ENCODE data around the gene CDKN1A. TPM values are rescaled to one million over a fixed set of nuclear protein-coding genes. Genes with fewer than 3 reads are reported as not detected.
A peak's percentile ranks its signal among the peaks of the same experiment; 100 is the strongest.

Gene CDKN1A
- total and polyA plus RNA-seq, 9 donors: 82.1 to 305 (median 134) TPM

DNA sequence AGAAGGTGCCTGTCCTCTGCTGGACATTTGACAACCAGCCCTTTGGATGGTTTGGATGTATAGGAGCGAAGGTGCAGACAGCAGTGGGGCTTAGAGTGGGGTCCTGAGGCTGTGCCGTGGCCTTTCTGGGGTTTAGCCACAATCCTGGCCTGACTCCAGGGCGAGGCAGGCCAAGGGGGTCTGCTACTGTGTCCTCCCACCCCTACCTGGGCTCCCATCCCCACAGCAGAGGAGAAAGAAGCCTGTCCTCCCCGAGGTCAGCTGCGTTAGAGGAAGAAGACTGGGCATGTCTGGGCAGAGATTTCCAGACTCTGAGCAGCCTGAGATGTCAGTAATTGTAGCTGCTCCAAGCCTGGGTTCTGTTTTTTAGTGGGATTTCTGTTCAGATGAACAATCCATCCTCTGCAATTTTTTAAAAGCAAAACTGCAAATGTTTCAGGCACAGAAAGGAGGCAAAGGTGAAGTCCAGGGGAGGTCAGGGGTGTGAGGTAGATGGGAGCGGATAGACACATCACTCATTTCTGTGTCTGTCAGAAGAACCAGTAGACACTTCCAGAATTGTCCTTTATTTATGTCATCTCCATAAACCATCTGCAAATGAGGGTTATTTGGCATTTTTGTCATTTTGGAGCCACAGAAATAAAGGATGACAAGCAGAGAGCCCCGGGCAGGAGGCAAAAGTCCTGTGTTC is 1.3 kb upstream of the CDKN1A start:
- Histone ChIP-seq H3K4me3 (no peak overlapping the region), H3K27me3 (no peaks in the 10 kb centered on the region), H3K36me3 (no peaks in the 10 kb centered on the region), H3K4me1 (ENCODE audit: insufficient read depth) (peaks cover 8% of the 10 kb centered on the region), H3K27ac (peak overlapping the region; percentile 57 to 99), H3K9me3 (no peaks in the 10 kb centered on the region)
- DNase-seq: no peak
- 52 to 60% (median 54%) methylated on average over 7 of the region's 7 CpGs for WGBS, 3 donors
- intact Hi-C loops (cut with DNase I): loop anchor here in 1 of 4 donors (5.0 kb wide), 1 partner anchor 35 kb away; no protein-coding TSS in a partner anchor
- TF ChIP-seq POLR2A (IDR thresholded peaks at IDR 0.05): no peak
- TF ChIP-seq, protein P1, sequence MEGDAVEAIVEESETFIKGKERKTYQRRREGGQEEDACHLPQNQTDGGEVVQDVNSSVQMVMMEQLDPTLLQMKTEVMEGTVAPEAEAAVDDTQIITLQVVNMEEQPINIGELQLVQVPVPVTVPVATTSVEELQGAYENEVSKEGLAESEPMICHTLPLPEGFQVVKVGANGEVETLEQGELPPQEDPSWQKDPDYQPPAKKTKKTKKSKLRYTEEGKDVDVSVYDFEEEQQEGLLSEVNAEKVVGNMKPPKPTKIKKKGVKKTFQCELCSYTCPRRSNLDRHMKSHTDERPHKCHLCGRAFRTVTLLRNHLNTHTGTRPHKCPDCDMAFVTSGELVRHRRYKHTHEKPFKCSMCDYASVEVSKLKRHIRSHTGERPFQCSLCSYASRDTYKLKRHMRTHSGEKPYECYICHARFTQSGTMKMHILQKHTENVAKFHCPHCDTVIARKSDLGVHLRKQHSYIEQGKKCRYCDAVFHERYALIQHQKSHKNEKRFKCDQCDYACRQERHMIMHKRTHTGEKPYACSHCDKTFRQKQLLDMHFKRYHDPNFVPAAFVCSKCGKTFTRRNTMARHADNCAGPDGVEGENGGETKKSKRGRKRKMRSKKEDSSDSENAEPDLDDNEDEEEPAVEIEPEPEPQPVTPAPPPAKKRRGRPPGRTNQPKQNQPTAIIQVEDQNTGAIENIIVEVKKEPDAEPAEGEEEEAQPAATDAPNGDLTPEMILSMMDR (IDR thresholded peaks at IDR 0.05): no peak

DNA sequence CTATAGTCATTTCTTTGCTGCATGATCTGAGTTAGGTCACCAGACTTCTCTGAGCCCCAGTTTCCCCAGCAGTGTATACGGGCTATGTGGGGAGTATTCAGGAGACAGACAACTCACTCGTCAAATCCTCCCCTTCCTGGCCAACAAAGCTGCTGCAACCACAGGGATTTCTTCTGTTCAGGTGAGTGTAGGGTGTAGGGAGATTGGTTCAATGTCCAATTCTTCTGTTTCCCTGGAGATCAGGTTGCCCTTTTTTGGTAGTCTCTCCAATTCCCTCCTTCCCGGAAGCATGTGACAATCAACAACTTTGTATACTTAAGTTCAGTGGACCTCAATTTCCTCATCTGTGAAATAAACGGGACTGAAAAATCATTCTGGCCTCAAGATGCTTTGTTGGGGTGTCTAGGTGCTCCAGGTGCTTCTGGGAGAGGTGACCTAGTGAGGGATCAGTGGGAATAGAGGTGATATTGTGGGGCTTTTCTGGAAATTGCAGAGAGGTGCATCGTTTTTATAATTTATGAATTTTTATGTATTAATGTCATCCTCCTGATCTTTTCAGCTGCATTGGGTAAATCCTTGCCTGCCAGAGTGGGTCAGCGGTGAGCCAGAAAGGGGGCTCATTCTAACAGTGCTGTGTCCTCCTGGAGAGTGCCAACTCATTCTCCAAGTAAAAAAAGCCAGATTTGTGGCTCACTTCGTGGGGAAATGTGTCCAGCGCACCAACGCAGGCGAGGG is 594 bp upstream of the CDKN1A start:
- WGBS, 3 donors: 18 to 24% (median 23%) methylated on average over 10 of the region's 10 CpGs
- H3K4me3 ChIP-seq: peak overlapping the region; percentile 95
- no peaks in the 10 kb centered on the region for H3K9me3 ChIP-seq
- intact Hi-C loops (cut with DNase I): loop anchor here in 3 of 4 donors (2.0 to 5.0 kb wide), 3 partner anchors 36 to 53 kb away; no protein-coding TSS in a partner anchor
- TF ChIP-seq EP300 (IDR thresholded peaks at IDR 0.05): no peak
- no peak for TF ChIP-seq POLR2A (IDR thresholded peaks at IDR 0.05)
- TF ChIP-seq, protein P1 (IDR thresholded peaks at IDR 0.05): no peak
- H3K4me1 ChIP-seq (ENCODE audit: insufficient read depth): peaks cover 13% of the 10 kb centered on the region
- no peaks in the 10 kb centered on the region for H3K36me3 ChIP-seq
- peak overlapping the region; percentile 94 to 99 for H3K27ac ChIP-seq
- no peak for DNase-seq
- H3K27me3 ChIP-seq: no peaks in the 10 kb centered on the region

DNA sequence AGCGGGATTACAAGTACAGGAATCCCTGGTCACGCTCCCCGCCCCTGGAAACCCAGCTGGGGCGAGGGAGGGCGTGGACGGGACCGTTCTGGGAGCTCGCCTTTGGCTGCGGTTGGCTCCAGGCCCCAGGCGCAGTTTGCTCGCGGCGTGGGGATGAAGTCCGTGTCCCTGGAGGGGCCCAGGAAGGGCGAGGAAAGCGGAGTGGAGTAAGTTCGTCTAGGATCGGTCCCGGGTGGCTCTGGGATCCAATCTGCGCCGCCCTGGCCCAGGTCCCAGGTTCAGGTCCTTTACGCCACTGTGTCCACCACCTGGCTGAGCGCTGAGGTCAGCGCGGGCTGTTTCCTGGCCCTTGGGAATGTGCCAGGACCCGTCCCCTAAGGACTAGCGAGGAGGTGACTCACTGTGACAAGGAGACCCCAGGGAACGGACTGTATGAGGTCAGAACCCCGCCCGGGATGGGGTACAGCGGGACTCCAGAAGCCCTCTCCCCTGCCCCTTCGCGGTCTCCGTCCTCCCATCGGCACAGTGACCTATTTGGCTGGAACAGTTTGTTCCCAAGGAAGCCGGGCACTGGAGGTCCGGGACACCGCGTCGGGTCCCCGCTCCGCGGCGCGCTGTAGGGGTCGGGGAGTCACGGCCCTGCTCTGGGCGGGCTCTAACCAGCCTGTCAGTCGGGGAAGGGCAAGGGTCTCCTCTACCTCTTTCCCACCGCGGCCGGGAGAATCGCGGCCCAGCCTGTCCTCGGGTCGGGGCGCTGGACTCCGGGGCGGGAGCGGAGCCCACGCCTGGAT is 724 bp downstream of the CDKN1A start:
- WGBS, 3 donors: 0 to 1% (median 1%) methylated on average over 50 to 61 of the region's 61 CpGs
- H3K4me1 ChIP-seq (ENCODE audit: insufficient read depth): peaks cover 14% of the 10 kb centered on the region
- peak overlapping the region; percentile 94 to 99 for H3K27ac ChIP-seq
- intact Hi-C loops (cut with DNase I): loop anchor here in 3 of 4 donors (2.0 to 5.0 kb wide), 3 partner anchors 37 to 54 kb away; no protein-coding TSS in a partner anchor
- peak overlapping the region; percentile 95 for H3K4me3 ChIP-seq
- no peaks in the 10 kb centered on the region for H3K36me3 ChIP-seq
- no peaks in the 10 kb centered on the region for H3K9me3 ChIP-seq
- peak; percentile 10 for TF ChIP-seq POLR2A (IDR thresholded peaks at IDR 0.05)
- TF ChIP-seq EP300 (IDR thresholded peaks at IDR 0.05): peak; percentile 88
- TF ChIP-seq, protein P1 (IDR thresholded peaks at IDR 0.05): no peak
- H3K27me3 ChIP-seq: no peaks in the 10 kb centered on the region
- peak; percentile 74 to 86 (median 84) for DNase-seq

Measured in ovary (tissue), 9 donors.